Neural progenitor cell (in vitro differentiated cells): Measurements from ENCODE around the gene TSPAN4. TPM values are rescaled to one million over a fixed set of nuclear protein-coding genes. Genes with fewer than 3 reads are reported as not detected.
A peak's percentile ranks its signal among the peaks of the same experiment; 100 is the strongest.

Experiments
- DNase-seq: peaks from one replicate; pipeline ENCODE4 v3.0.0-alpha.2; 2016; ENCODE audit warnings: low spot score
- H2AFZ ChIP-seq: fragments of 200-600 bp; sonication (generic); replicated peaks from 2 replicates; pipeline ENCODE4 v1.6.1; 2016; ENCODE audit warnings: antibody characterized with exemption
- H3F3A ChIP-seq: fragments of 200-600 bp; sonication (generic); 2 replicates; pipeline ENCODE4 v1.6.1; 2016; ENCODE audit warnings: antibody characterized with exemption, low read depth
- H3K27ac ChIP-seq: fragments of 200-600 bp; sonication (generic); 2 replicates; pipeline ENCODE4 v1.5.1; 2016; ENCODE audit warnings: mild to moderate bottlenecking
- H3K27me3 ChIP-seq: fragments of 200-600 bp; sonication (generic); 2 replicates; pipeline ENCODE4 v1.6.1; 2016; ENCODE audit warnings: mild to moderate bottlenecking, moderate library complexity
- H3K36me3 ChIP-seq: fragments of 200-600 bp; sonication (generic); 2 replicates; pipeline ENCODE4 v1.5.1; 2016
- H3K4me1 ChIP-seq: fragments of 200-600 bp; sonication (generic); 2 replicates; pipeline ENCODE4 v1.6.1; 2016; ENCODE audit warnings: mixed run types
- H3K4me2 ChIP-seq: fragments of 200-600 bp; sonication (generic); 2 replicates; pipeline ENCODE4 v1.6.1; 2016
- H3K4me3 ChIP-seq: fragments of 200-600 bp; sonication (generic); 2 replicates; pipeline ENCODE4 v1.5.1; 2016
- H3K79me2 ChIP-seq: fragments of 200-600 bp; sonication (generic); 2 replicates; pipeline ENCODE4 v1.6.1; 2016; ENCODE audit warnings: low read depth
- H3K9ac ChIP-seq: fragments of 200-600 bp; sonication (generic); 2 replicates; pipeline ENCODE4 v1.6.1; 2016
- H3K9me3 ChIP-seq: fragments of 200-600 bp; sonication (generic); 2 replicates; pipeline ENCODE4 v1.5.1; 2016; ENCODE audit warnings: low read depth
- H4K20me1 ChIP-seq: fragments of 200-600 bp; sonication (generic); 2 replicates; pipeline ENCODE4 v1.6.1; 2016; ENCODE audit warnings: low read depth
- H3K27ac Mint-ChIP-seq: 3 replicates; pipeline ENCODE4 v1.8.0; 2021; ENCODE audit warnings: mixed read lengths
- H3K27me3 Mint-ChIP-seq: 2 replicates; pipeline ENCODE4 v1.8.0; 2022; ENCODE audit warnings: low read depth, mild to moderate bottlenecking, inconsistent platforms, moderate library complexity, mixed read lengths; ENCODE audit not compliant: insufficient read depth
- H3K36me3 Mint-ChIP-seq: 3 replicates; pipeline ENCODE4 v1.8.0; 2021; ENCODE audit warnings: mixed read lengths
- H3K4me1 Mint-ChIP-seq: 3 replicates; pipeline ENCODE4 v1.8.0; 2021; ENCODE audit warnings: mixed read lengths
- H3K4me3 Mint-ChIP-seq: 3 replicates; pipeline ENCODE4 v1.8.0; 2021; ENCODE audit warnings: mild to moderate bottlenecking, moderate library complexity, mixed read lengths
- H3K9me3 Mint-ChIP-seq: 3 replicates; pipeline ENCODE4 v1.8.0; 2020; ENCODE audit warnings: mixed read lengths
- CTCF ChIP-seq: fragments of 200-600 bp; sonication (generic); IDR thresholded peaks from 2 replicates; pipeline ENCODE4 v1.5.1; 2017; ENCODE audit warnings: antibody characterized with exemption, mild to moderate bottlenecking
- EZH2 ChIP-seq: fragments of 200-600 bp; sonication (generic); IDR thresholded peaks from 2 replicates; pipeline ENCODE4 v1.6.1; 2017; ENCODE audit warnings: antibody characterized with exemption, mild to moderate bottlenecking, moderate library complexity
- EZH2phosphoT487 ChIP-seq: fragments of 200-600 bp; sonication (generic); IDR thresholded peaks from 2 replicates; pipeline ENCODE4 v1.6.1; 2017; ENCODE audit warnings: antibody characterized with exemption
- total RNA-seq: library from RNA; depleted of rRNA; stranded (reverse); fragments of >200 nt; gene quantifications from 2 replicates; pipeline ENCODE4 v1.2.3, GENCODE V29; 2015; ENCODE audit warnings: low replicate concordance

The TSPAN4 gene
- total RNA-seq, 1 donor from 2014 or later = 19.6 TPM

- no peak overlapping the region for H3K9ac ChIP-seq
- no peak overlapping the region for H2AFZ ChIP-seq
- no peak overlapping the region for H3K4me2 ChIP-seq
These were observed 26.1 kb downstream of the TSPAN4 start for GRCh38 chr11:868802-869201.

GRCh38 chr11:869399-870126 is 26.9 kb downstream of the TSPAN4 start:
- Histone ChIP-seq H3K4me2 (no peak overlapping the region), H3K27ac (no peak overlapping the region), H3K79me2 (no peaks in the 10 kb centered on the region), H3K27me3 (no peaks in the 10 kb centered on the region), H4K20me1 (peaks cover 19% of the 10 kb centered on the region), H3K36me3 (no peaks in the 10 kb centered on the region), H3K9me3 (no peaks in the 10 kb centered on the region), H3K4me1 (no peaks in the 10 kb centered on the region), H3K4me3 (no peak overlapping the region), H3F3A (peaks cover 3% of the 10 kb centered on the region), H2AFZ (no peak overlapping the region), H3K9ac (no peak overlapping the region)
- H3K4me1 Mint-ChIP-seq = peaks cover 2% of the 10 kb centered on the region
- no peak for DNase-seq
- TF ChIP-seq EZH2phosphoT487 (no peak), CTCF (no peak), EZH2 (no peak)
- H3K27me3 Mint-ChIP-seq = peaks cover 4% of the 10 kb centered on the region
- H3K27ac Mint-ChIP-seq = no peak overlapping the region
- no peak overlapping the region for H3K4me3 Mint-ChIP-seq
- H3K9me3 Mint-ChIP-seq = no peaks in the 10 kb centered on the region
- peaks cover 3% of the 10 kb centered on the region for H3K36me3 Mint-ChIP-seq

More at GRCh38 chr11:868802-869201, 26.1 kb downstream of the TSPAN4 start:
- Mint-ChIP-seq H3K4me1 (peaks cover 2% of the 10 kb centered on the region), H3K36me3 (peaks cover 2% of the 10 kb centered on the region), H3K27ac (no peak overlapping the region), H3K9me3 (no peaks in the 10 kb centered on the region), H3K4me3 (no peak overlapping the region), H3K27me3 (peaks cover 4% of the 10 kb centered on the region)
- H3K79me2 ChIP-seq = no peaks in the 10 kb centered on the region
- DNase-seq = no peak
- no peaks in the 10 kb centered on the region for H3K27me3 ChIP-seq
- TF ChIP-seq CTCF (no peak), EZH2 (no peak), EZH2phosphoT487 (no peak)
- H3K27ac ChIP-seq = no peak overlapping the region
- peaks cover 19% of the 10 kb centered on the region for H4K20me1 ChIP-seq
- H3F3A ChIP-seq = peaks cover 3% of the 10 kb centered on the region
- H3K36me3 ChIP-seq = no peaks in the 10 kb centered on the region
- H3K9me3 ChIP-seq = no peaks in the 10 kb centered on the region
- no peak overlapping the region for H3K4me3 ChIP-seq
- no peaks in the 10 kb centered on the region for H3K4me1 ChIP-seq

- Histone ChIP-seq H3K9ac (no peak overlapping the region), H3K27ac (no peak overlapping the region), H3K79me2 (no peaks in the 10 kb centered on the region), H3K27me3 (no peaks in the 10 kb centered on the region), H4K20me1 (peaks cover 19% of the 10 kb centered on the region), H3K36me3 (no peaks in the 10 kb centered on the region), H3K4me1 (no peaks in the 10 kb centered on the region), H3K4me2 (no peak overlapping the region), H3K4me3 (no peak overlapping the region), H3K9me3 (no peaks in the 10 kb centered on the region), H2AFZ (no peak overlapping the region), H3F3A (peaks cover 3% of the 10 kb centered on the region)
- H3K4me3 Mint-ChIP-seq = no peak overlapping the region
- H3K9me3 Mint-ChIP-seq = no peaks in the 10 kb centered on the region
- H3K27ac Mint-ChIP-seq = peak overlapping the region; percentile 25
- TF ChIP-seq CTCF (no peak), EZH2 (no peak), EZH2phosphoT487 (no peak)
- no peaks in the 10 kb centered on the region for H3K4me1 Mint-ChIP-seq
- peaks cover 4% of the 10 kb centered on the region for H3K27me3 Mint-ChIP-seq
- no peak for DNase-seq
- H3K36me3 Mint-ChIP-seq = peaks cover 3% of the 10 kb centered on the region
These were observed 27.4 kb downstream of the TSPAN4 start for GRCh38 chr11:870127-870413.
